GM12878 (cell line): ENCODE measurements around the gene CYP4F8. TPM values are rescaled to one million over a fixed set of nuclear protein-coding genes. Genes with fewer than 3 reads are reported as not detected.
A peak's percentile ranks its signal among the peaks of the same experiment; 100 is the strongest.

Source experiments
- ATAC-seq: fragments of 200-7000 bp; cut with Tn5 transposase; 3 replicates; pipeline ENCODE4 v1.9.1; 2020; ENCODE audit warnings: mild to moderate bottlenecking, moderate library complexity
- BruUV-seq: library from RNA; stranded (reverse); fragments of 400-500 nt; replicated peaks from 2 replicates; lab custom pipeline; 2021; lab: Mats Ljungman, UMichigan
- CTCF ChIA-PET: fragments of 300-600 bp; sonication (Branson Sonifier 250); formaldehyde crosslinking; extraction: SDS; loops from one replicate; lab custom pipeline; 2021; ENCODE audit warnings: inconsistent platforms; lab: Yijun Ruan, JAX
- POLR2A ChIA-PET: fragments of 350-600 bp; formaldehyde crosslinking; extraction: SDS; loops from one replicate; lab custom pipeline; 2021; ENCODE audit warnings: inconsistent platforms; lab: Charles Lee
- RAD21 ChIA-PET: fragments of 300-600 bp; sonication (Branson Sonifier 250); formaldehyde crosslinking; loops from one replicate; lab custom pipeline; 2023; ENCODE audit warnings: antibody characterized with exemption; ENCODE audit not compliant: unreplicated experiment; lab: Charles Lee
- SMC1A ChIA-PET: fragments of 300-600 bp; sonication (Branson Sonifier 250); formaldehyde crosslinking; loops from one replicate; lab custom pipeline; 2023; ENCODE audit not compliant: unreplicated experiment, uncharacterized antibody; lab: Charles Lee
- DNase-seq: peaks from one replicate; pipeline ENCODE4 v3.0.0-alpha.2; 2011; ENCODE audit warnings: low read depth, low spot score
- FAIRE-seq: peaks from 3 replicates; lab custom pipeline; 2011; peaks lifted over from hg19 to GRCh38; lab: Jason Lieb, UNC
- H2AFZ ChIP-seq: 2 replicates; pipeline ENCODE4 v1.6.0; 2011; ENCODE audit warnings: low read depth, low read length, control low read depth; ENCODE audit not compliant: control insufficient read depth
- H3K27ac ChIP-seq: 2 replicates; pipeline ENCODE4 v1.5.1; 2011; ENCODE audit warnings: control low read depth; ENCODE audit not compliant: control insufficient read depth, insufficient read depth
- H3K27me3 ChIP-seq, 2 experiments: replicated peaks in 1 of 2; 2 replicates each; pipeline versions ENCODE4 v1.6.0 to v1.6.1; 2011; ENCODE audit warnings: low read length in 1 of 2; ENCODE audit not compliant: control insufficient read depth in 2 of 2, insufficient read depth in 2 of 2
- H3K36me3 ChIP-seq, 2 experiments: 2 replicates each; pipeline ENCODE4 v1.5.1; 2011; ENCODE audit warnings: low read length in 1 of 2; ENCODE audit not compliant: control insufficient read depth in 2 of 2, insufficient read depth in 2 of 2
- H3K4me1 ChIP-seq: 2 replicates; pipeline ENCODE4 v1.6.1; 2011; ENCODE audit warnings: mild to moderate bottlenecking, low read length, moderate library complexity, mixed read lengths; ENCODE audit not compliant: control insufficient read depth, insufficient read depth
- H3K4me2 ChIP-seq: 2 replicates; pipeline ENCODE4 v1.6.0; 2011; ENCODE audit warnings: control low read depth; ENCODE audit not compliant: control insufficient read depth, insufficient read depth
- H3K4me3 ChIP-seq: fragments of 200-600 bp; sonication (generic); 2 replicates; pipeline ENCODE4 v1.5.1; 2016
- H3K79me2 ChIP-seq: 2 replicates; pipeline ENCODE4 v1.6.0; 2011; ENCODE audit warnings: low read length; ENCODE audit not compliant: control insufficient read depth, insufficient read depth
- H3K9ac ChIP-seq: 2 replicates; pipeline ENCODE4 v1.8.0; 2011; ENCODE audit warnings: low read length, control low read depth, mixed read lengths; ENCODE audit not compliant: control insufficient read depth, insufficient read depth
- H3K9me3 ChIP-seq: replicated peaks from 3 replicates; pipeline ENCODE4 v1.5.1; 2011; ENCODE audit warnings: mild to moderate bottlenecking, low read length; ENCODE audit not compliant: control insufficient read depth, insufficient read depth
- H4K20me1 ChIP-seq: 2 replicates; pipeline ENCODE4 v1.6.0; 2011; ENCODE audit not compliant: control insufficient read depth, insufficient read depth
- BACH1 ChIP-seq: fragments of 450-650 bp; IDR thresholded peaks from 2 replicates; pipeline ENCODE4 v1.6.1; 2017; ENCODE audit warnings: mild to moderate bottlenecking, borderline replicate concordance
- DPF2 ChIP-seq: fragments of 450-650 bp; IDR thresholded peaks from 2 replicates; pipeline ENCODE4 v1.6.1; 2017; ENCODE audit warnings: mild to moderate bottlenecking
- ESRRA ChIP-seq: IDR thresholded peaks from 2 replicates; pipeline ENCODE4 v1.6.1; 2012; ENCODE audit warnings: mild to moderate bottlenecking, low read length, improper control_type of control experiment
- HCFC1 ChIP-seq: fragments of 150-350 bp; IDR thresholded peaks from 2 replicates; pipeline ENCODE4 v1.6.1; 2014; ENCODE audit warnings: low read length
- LARP7 ChIP-seq: fragments of 450-650 bp; IDR thresholded peaks from 2 replicates; pipeline ENCODE4 v1.6.1; 2017; ENCODE audit warnings: mild to moderate bottlenecking
- MEF2A ChIP-seq: IDR thresholded peaks from 2 replicates; pipeline ENCODE4 v1.6.1; 2011; ENCODE audit warnings: low read depth, mild to moderate bottlenecking, low read length, moderate library complexity; ENCODE audit not compliant: insufficient read depth
- PML ChIP-seq: IDR thresholded peaks from 2 replicates; pipeline ENCODE4 v1.6.1; 2012; ENCODE audit warnings: low read length, inconsistent platforms
- RAD21 ChIP-seq: IDR thresholded peaks from 2 replicates; pipeline ENCODE4 v1.6.1; 2011; ENCODE audit warnings: mild to moderate bottlenecking, low read depth, low read length, moderate library complexity; ENCODE audit not compliant: insufficient read depth
- SUPT20H ChIP-seq: IDR thresholded peaks from 2 replicates; pipeline ENCODE4 v1.6.1; 2011; ENCODE audit warnings: low read depth, mild to moderate bottlenecking, low read length, moderate library complexity, borderline replicate concordance; ENCODE audit not compliant: control insufficient read depth
- TAF1 ChIP-seq: IDR thresholded peaks from 2 replicates; pipeline ENCODE4 v1.6.1; 2011; ENCODE audit warnings: mild to moderate bottlenecking, low read depth, low read length, borderline replicate concordance
- ZNF622 ChIP-seq: fragments of 450-650 bp; IDR thresholded peaks from 2 replicates; pipeline ENCODE4 v1.6.1; 2017; ENCODE audit warnings: mild to moderate bottlenecking, inconsistent platforms
- WGBS: methylation state at CpG from one replicate; pipeline ENCODE4 v1.1.6; 2016; ENCODE audit warnings: low lambda C conversion rate; ENCODE audit not compliant: insufficient replicate concordance, insufficient coverage; ENCODE audit errors: missing lambda C conversion rate; 5-methylcytosine and 5-hydroxymethylcytosine counted together
- in situ Hi-C: fragments of 300-500 bp; cut with MboI; formaldehyde crosslinking; loops from 9 replicates; pipeline ENCODE4 v1.14.3; 2018; ENCODE audit warnings: mixed read lengths
- intact Hi-C: fragments of 100-400 bp; cut with micrococcal nuclease; formaldehyde crosslinking; loops from one replicate; pipeline ENCODE4 v1.14.2; 2022; ENCODE audit not compliant: unreplicated experiment
- polyA plus RNA-seq, 11 experiments: library from polyadenylated mRNA; depleted of rRNA in 4 of 11; unstranded in 6 of 11; stranded (reverse) in 5 of 11; fragments of >200 nt; fragmentation: Nextera tagmentation in 4 of 11; fragmentation: Illumina TruSeq in 1 of 11; extraction: Ambion mirVana in 4 of 11; extraction: Trizol in 1 of 11; gene quantifications; 1 replicate in 1 of 11; 2 replicates in 10 of 11; pipeline versions ENCODE4 v1.2.1 to v1.2.3, GENCODE V29; 2011 to 2016; ENCODE audit warnings: inconsistent platforms in 2 of 11, missing spikeins in 2 of 11, low read depth in 1 of 11
- total RNA-seq, 4 experiments: library from RNA; depleted of rRNA in 3 of 4; stranded (reverse); fragments of >200 nt in 3 of 4; fragmentation: Illumina TruSeq in 1 of 4; extraction: Trizol in 1 of 4; gene quantifications; 2 replicates each; pipeline versions ENCODE4 v1.2.1 to v1.2.3, GENCODE V29; 2013 to 2021
- TF ChIP-seq, protein P1 (sequence below): fragments of 450-650 bp; IDR thresholded peaks from 2 replicates; pipeline ENCODE4 v1.6.1; 2017; ENCODE audit warnings: mild to moderate bottlenecking, moderate library complexity

Gene CYP4F8
- total and polyA plus RNA-seq, 10 of the 15 experiments (the other 5 are each of a cell fraction or from before 2014, with no cell fraction given): not detected

GRCh38 chr19:15671237-15671821, 56.3 kb downstream of the CYP4F8 start:
- Histone ChIP-seq H3K9me3 (no peaks in the 10 kb centered on the region), H3K27ac (no peak overlapping the region), H3K4me3 (no peak overlapping the region), H4K20me1 (no peaks in the 10 kb centered on the region), H2AFZ (no peak overlapping the region), H3K4me2 (no peak overlapping the region), H3K4me1 (no peaks in the 10 kb centered on the region), H3K36me3 (no peaks in the 10 kb centered on the region), H3K27me3 (no peaks in the 10 kb centered on the region), H3K79me2 (no peaks in the 10 kb centered on the region), H3K9ac (no peak overlapping the region)
- ChIA-PET SMC1A (no interaction called here), CTCF (no interaction called here), RAD21 (no interaction called here), POLR2A (no interaction called here)
- no TSS peak for BruUV-seq
- in situ Hi-C loops (loop anchor here (5.0 kb wide), 1 partner anchor 106 kb away; no protein-coding TSS in a partner anchor), intact Hi-C loops (no loop called here)
- 27% methylated on average over 5 of the region's 5 CpGs for WGBS
- ATAC-seq (no peak), FAIRE-seq (no peak), DNase-seq (no peak)
- TF ChIP-seq DPF2: peak; percentile 69; the same call in 1 of the 2 replicates
- no peak for TF ChIP-seq LARP7

DNA sequence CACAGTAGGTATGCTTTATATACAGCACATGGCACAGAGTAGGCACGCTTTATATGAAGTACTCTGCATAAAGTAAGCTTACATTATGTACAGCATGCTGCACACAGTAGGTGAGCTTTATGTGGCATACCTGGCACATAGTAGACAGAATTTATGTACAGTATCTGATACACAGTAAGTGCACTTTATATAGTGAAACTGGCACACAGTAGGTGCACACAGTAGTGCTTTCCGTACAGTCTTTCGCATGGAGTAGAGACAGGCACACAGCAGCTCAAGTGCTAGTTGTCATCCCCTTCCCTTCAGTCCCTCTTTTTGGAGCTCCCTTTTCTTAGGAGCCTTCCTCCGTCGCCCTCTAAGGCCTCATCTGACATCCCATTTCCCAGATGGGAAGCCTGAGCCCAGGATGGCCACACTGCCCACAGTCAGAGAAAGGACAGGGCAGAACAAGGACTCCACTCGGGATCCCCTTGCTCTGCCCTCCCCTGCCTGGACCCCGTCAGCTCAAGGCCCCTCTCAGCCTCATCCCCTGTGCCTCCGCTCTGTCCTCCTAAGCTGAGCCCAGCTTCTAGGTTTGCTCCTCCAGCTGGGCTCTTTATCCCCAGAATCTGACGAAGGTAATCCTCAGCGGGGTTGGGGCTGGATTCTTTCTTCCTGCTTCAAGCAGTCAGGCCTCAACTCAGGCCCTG, 57.0 kb downstream of the CYP4F8 start:
- 32% methylated on average over 10 of the region's 10 CpGs for WGBS
- no peak for DNase-seq
- Histone ChIP-seq H3K9me3 (no peaks in the 10 kb centered on the region), H3K27ac (no peak overlapping the region), H3K4me3 (no peak overlapping the region), H3K4me2 (no peak overlapping the region), H3K4me1 (no peaks in the 10 kb centered on the region), H4K20me1 (no peaks in the 10 kb centered on the region), H3K36me3 (no peaks in the 10 kb centered on the region), H3K9ac (no peak overlapping the region), H2AFZ (no peak overlapping the region), H3K27me3 (no peaks in the 10 kb centered on the region), H3K79me2 (no peaks in the 10 kb centered on the region)
- in situ Hi-C loops: loop anchor here (5.0 kb wide), 1 partner anchor 105 kb away; no protein-coding TSS in a partner anchor
- ChIA-PET CTCF (no interaction called here), RAD21 (no interaction called here), SMC1A (no interaction called here), POLR2A (no interaction called here)
- no peak for ATAC-seq
- no peak for FAIRE-seq
- intact Hi-C loops: no loop called here
- no TSS peak for BruUV-seq
- TF ChIP-seq, protein P1, sequence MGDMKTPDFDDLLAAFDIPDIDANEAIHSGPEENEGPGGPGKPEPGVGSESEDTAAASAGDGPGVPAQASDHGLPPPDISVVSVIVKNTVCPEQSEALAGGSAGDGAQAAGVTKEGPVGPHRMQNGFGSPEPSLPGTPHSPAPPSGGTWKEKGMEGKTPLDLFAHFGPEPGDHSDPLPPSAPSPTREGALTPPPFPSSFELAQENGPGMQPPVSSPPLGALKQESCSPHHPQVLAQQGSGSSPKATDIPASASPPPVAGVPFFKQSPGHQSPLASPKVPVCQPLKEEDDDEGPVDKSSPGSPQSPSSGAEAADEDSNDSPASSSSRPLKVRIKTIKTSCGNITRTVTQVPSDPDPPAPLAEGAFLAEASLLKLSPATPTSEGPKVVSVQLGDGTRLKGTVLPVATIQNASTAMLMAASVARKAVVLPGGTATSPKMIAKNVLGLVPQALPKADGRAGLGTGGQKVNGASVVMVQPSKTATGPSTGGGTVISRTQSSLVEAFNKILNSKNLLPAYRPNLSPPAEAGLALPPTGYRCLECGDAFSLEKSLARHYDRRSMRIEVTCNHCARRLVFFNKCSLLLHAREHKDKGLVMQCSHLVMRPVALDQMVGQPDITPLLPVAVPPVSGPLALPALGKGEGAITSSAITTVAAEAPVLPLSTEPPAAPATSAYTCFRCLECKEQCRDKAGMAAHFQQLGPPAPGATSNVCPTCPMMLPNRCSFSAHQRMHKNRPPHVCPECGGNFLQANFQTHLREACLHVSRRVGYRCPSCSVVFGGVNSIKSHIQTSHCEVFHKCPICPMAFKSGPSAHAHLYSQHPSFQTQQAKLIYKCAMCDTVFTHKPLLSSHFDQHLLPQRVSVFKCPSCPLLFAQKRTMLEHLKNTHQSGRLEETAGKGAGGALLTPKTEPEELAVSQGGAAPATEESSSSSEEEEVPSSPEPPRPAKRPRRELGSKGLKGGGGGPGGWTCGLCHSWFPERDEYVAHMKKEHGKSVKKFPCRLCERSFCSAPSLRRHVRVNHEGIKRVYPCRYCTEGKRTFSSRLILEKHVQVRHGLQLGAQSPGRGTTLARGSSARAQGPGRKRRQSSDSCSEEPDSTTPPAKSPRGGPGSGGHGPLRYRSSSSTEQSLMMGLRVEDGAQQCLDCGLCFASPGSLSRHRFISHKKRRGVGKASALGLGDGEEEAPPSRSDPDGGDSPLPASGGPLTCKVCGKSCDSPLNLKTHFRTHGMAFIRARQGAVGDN: no peak
- TF ChIP-seq HCFC1: no peak
- no peak for TF ChIP-seq MEF2A
- TF ChIP-seq PML: no peak
- no peak for TF ChIP-seq BACH1
- no peak for TF ChIP-seq SUPT20H
- TF ChIP-seq ZNF622: no peak
- no peak for TF ChIP-seq TAF1
- TF ChIP-seq ESRRA: no peak
- TF ChIP-seq RAD21: no peak
